Stimulated activated memory B cell treated with anti-CD40 and anti-IgM and Interleukin-4, amounts not matched to agents 10 μg/mL and 1 μg/mL and 100 μg/mL, for 72 hours (primary cell): Measurements from ENCODE around the gene UBAP1.
A peak's percentile ranks its signal among the peaks of the same experiment; 100 is the strongest.
"Not testable (repeated sequence)": the region's sequence is repeated elsewhere in the genome, so short reads cannot be mapped to it uniquely, and the experiment has no call there.

Experiments
- ATAC-seq: fragments of 150-1000 bp; cut with Tn5 transposase; 2 replicates; pipeline ENCODE4 v1.10.0; 2021
- H3K27ac Mint-ChIP-seq: one replicate; pipeline ENCODE4 v1.8.0; 2022; ENCODE audit warnings: mild to moderate bottlenecking, mixed read lengths
- H3K27me3 Mint-ChIP-seq: one replicate; pipeline ENCODE4 v1.8.0; 2022; ENCODE audit warnings: mixed read lengths
- H3K36me3 Mint-ChIP-seq: one replicate; pipeline ENCODE4 v1.8.0; 2022; ENCODE audit warnings: mixed read lengths
- H3K4me1 Mint-ChIP-seq: one replicate; pipeline ENCODE4 v1.8.0; 2022; ENCODE audit warnings: mixed read lengths
- H3K4me3 Mint-ChIP-seq: one replicate; pipeline ENCODE4 v1.8.0; 2022; ENCODE audit warnings: mild to moderate bottlenecking, moderate library complexity, mixed read lengths
- H3K9me3 Mint-ChIP-seq: one replicate; pipeline ENCODE4 v1.8.0; 2022; ENCODE audit warnings: mixed read lengths

The UBAP1 gene

DNA sequence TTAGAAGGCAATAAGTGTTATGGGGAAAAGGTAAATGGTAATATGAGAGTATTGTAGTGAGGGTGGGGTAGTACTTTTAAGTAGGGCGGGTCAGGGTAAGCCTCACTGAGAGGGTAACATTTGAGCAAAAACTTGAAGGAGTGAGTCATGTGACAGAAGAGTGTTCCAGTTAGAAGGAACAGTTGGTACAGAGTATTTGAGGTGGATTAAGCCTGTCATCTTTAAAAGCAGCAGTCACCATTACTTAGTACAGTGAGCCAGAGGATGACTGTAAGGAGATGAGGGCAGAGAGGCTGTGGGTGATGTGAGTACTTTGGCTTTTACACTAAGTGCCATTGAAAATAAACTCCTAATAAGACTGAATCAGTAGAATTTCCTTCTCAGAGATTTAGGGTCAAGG is 54.8 kb downstream of the UBAP1 start:
- no peaks in the 10 kb centered on the region for H3K9me3 Mint-ChIP-seq
- no peak overlapping the region for H3K4me3 Mint-ChIP-seq
- no peak overlapping the region for H3K27ac Mint-ChIP-seq
- no peaks in the 10 kb centered on the region for H3K27me3 Mint-ChIP-seq
- no peak for ATAC-seq
- no peaks in the 10 kb centered on the region for H3K4me1 Mint-ChIP-seq
- H3K36me3 Mint-ChIP-seq = peaks cover 42% of the 10 kb centered on the region

- Mint-ChIP-seq H3K27ac (no peak overlapping the region), H3K36me3 (peaks cover 71% of the 10 kb centered on the region), H3K27me3 (no peaks in the 10 kb centered on the region), H3K9me3 (no peaks in the 10 kb centered on the region), H3K4me1 (peaks cover 7% of the 10 kb centered on the region), H3K4me3 (no peak overlapping the region)
- ATAC-seq = no peak
Observed at GRCh38 chr9:34237836-34238235, 59.0 kb downstream of the UBAP1 start.

GRCh38 chr9:34240006-34240405 is 61.2 kb downstream of the UBAP1 start:
- H3K27me3 Mint-ChIP-seq = no peaks in the 10 kb centered on the region
- ATAC-seq = no peak
- H3K4me1 Mint-ChIP-seq = peaks cover 7% of the 10 kb centered on the region
- H3K36me3 Mint-ChIP-seq = peaks cover 72% of the 10 kb centered on the region
- no peaks in the 10 kb centered on the region for H3K9me3 Mint-ChIP-seq
- no peak overlapping the region for H3K4me3 Mint-ChIP-seq
- H3K27ac Mint-ChIP-seq = no peak overlapping the region

DNA sequence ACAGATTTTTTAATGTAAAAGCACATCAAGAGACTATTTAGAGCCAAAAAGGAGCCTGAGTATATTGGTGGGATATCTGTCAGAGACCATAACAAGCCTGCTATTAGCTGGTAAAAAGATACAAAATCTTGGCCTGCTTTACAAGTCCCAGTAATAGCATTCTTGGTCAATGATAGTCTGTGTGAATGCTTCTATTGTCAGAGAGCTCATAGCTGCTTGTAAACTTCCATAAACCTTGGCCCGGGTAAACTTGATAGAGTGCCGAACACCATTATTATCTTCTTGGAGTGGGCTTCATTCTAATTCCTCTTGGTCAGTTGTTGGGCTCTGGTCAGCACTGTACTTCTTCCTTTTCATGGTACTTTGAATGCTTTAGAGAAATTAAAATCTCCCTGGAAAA is 64.0 kb downstream of the UBAP1 start:
- ATAC-seq = no peak
- H3K27me3 Mint-ChIP-seq = no peaks in the 10 kb centered on the region
- H3K36me3 Mint-ChIP-seq = peaks cover 52% of the 10 kb centered on the region
- H3K4me3 Mint-ChIP-seq = no peak overlapping the region
- peaks cover 7% of the 10 kb centered on the region for H3K4me1 Mint-ChIP-seq
- H3K9me3 Mint-ChIP-seq = no peaks in the 10 kb centered on the region
- no peak overlapping the region for H3K27ac Mint-ChIP-seq

DNA sequence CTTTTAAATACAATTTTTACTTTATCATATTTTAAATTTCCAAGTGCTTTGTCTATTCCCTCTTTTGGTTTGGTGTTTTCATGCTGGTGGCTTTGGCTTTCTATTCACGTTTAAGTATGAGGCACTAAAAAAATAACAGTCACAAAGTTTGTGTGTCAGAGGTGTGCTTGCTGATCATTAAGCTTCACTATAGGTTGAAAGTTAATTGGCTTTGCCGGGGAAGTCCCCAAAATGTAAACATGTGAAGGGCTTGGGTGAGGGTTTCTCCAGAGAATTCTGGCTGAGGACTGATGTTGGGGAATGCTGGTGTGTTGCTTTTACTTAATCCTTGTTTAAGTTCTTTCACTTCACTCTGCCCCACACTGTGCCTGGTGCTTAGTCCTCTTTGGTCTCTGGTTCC is 66.4 kb downstream of the UBAP1 start:
- H3K27ac Mint-ChIP-seq, H3K4me3 Mint-ChIP-seq, H3K9me3 Mint-ChIP-seq, H3K27me3 Mint-ChIP-seq, H3K4me1 Mint-ChIP-seq, ATAC-seq: not testable (repeated sequence)
- H3K36me3 Mint-ChIP-seq = peaks cover 43% of the 10 kb centered on the region

DNA sequence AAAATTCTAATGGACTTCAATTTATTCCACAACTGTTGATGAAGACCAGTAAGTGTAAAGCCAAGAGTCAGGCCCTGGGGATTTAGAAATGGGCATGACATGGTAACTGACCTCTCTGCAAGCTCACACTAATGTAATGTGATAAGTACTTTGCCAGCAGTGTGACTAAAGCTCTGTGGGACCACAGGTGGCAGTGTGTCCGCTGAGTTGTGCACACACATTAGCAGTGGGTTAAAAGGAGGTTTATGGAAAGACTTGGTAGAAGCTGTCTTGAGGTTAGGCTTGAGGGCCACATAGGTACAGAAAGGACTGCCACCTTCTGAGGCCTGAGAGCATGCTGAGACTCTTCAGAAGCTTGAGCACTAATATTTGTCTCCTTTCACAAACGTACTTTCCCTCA is 67.6 kb downstream of the UBAP1 start:
- H3K36me3 Mint-ChIP-seq = peaks cover 44% of the 10 kb centered on the region
- ATAC-seq = no peak
- H3K4me3 Mint-ChIP-seq = no peak overlapping the region
- no peak overlapping the region for H3K27ac Mint-ChIP-seq
- no peaks in the 10 kb centered on the region for H3K27me3 Mint-ChIP-seq
- no peaks in the 10 kb centered on the region for H3K9me3 Mint-ChIP-seq
- no peaks in the 10 kb centered on the region for H3K4me1 Mint-ChIP-seq

DNA sequence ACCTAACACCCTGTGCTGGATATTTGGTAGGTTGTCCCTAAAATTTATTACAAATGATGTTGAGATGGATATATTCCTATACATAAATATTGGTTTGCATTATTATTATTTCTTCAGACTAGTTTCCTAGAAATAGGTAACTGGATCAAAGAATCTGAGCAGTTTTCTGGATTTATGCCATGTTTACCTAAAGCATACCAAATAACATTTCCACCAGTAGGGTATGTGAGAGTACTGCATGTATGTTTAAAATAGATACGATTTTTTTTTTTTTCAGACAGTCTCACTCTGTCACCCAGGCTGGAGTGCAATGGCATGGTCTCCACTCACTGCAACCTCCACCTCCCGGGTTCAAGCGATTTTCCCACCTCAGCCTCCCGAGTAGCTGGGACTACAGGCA is 68.9 kb downstream of the UBAP1 start:
- not testable (repeated sequence) for H3K4me1 Mint-ChIP-seq, ATAC-seq, H3K27ac Mint-ChIP-seq, H3K27me3 Mint-ChIP-seq, H3K9me3 Mint-ChIP-seq, H3K4me3 Mint-ChIP-seq
- H3K36me3 Mint-ChIP-seq = peaks cover 38% of the 10 kb centered on the region

- ATAC-seq = no peak
- no peaks in the 10 kb centered on the region for H3K9me3 Mint-ChIP-seq
- no peak overlapping the region for H3K27ac Mint-ChIP-seq
- H3K4me3 Mint-ChIP-seq = no peak overlapping the region
- H3K36me3 Mint-ChIP-seq = peaks cover 30% of the 10 kb centered on the region
- H3K27me3 Mint-ChIP-seq = no peaks in the 10 kb centered on the region
- H3K4me1 Mint-ChIP-seq = peaks cover 6% of the 10 kb centered on the region
Observed at GRCh38 chr9:34249274-34249673, 70.4 kb downstream of the UBAP1 start.

GRCh38 chr9:34250721-34251120 is 71.9 kb downstream of the UBAP1 start:
- Mint-ChIP-seq H3K27me3 (no peaks in the 10 kb centered on the region), H3K4me3 (no peak overlapping the region), H3K9me3 (no peaks in the 10 kb centered on the region), H3K4me1 (peaks cover 6% of the 10 kb centered on the region), H3K36me3 (peaks cover 33% of the 10 kb centered on the region), H3K27ac (no peak overlapping the region)
- ATAC-seq = no peak

DNA sequence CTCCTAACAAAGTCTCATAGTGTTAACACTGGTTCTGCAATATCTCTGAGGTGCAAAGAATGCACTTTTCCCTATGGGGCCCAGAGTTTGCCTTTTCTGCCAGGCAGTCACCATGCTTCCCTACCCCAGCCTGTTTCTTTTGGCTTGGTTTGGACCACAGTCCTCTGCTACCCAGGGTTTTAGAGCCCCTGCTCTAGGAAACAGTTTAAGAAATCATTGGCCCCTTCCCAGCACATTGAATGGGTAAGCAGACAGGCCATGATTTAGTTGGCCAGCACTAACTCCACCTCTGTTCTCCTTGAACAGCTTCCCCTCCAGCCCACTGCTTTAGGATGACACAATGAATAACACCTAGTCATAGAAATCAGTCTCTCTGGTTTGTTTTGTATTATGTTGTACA is 73.2 kb downstream of the UBAP1 start:
- no peaks in the 10 kb centered on the region for H3K27me3 Mint-ChIP-seq
- ATAC-seq = no peak
- H3K4me3 Mint-ChIP-seq = no peak overlapping the region
- no peak overlapping the region for H3K27ac Mint-ChIP-seq
- no peaks in the 10 kb centered on the region for H3K9me3 Mint-ChIP-seq
- H3K36me3 Mint-ChIP-seq = peaks cover 33% of the 10 kb centered on the region
- H3K4me1 Mint-ChIP-seq = peaks cover 6% of the 10 kb centered on the region

DNA sequence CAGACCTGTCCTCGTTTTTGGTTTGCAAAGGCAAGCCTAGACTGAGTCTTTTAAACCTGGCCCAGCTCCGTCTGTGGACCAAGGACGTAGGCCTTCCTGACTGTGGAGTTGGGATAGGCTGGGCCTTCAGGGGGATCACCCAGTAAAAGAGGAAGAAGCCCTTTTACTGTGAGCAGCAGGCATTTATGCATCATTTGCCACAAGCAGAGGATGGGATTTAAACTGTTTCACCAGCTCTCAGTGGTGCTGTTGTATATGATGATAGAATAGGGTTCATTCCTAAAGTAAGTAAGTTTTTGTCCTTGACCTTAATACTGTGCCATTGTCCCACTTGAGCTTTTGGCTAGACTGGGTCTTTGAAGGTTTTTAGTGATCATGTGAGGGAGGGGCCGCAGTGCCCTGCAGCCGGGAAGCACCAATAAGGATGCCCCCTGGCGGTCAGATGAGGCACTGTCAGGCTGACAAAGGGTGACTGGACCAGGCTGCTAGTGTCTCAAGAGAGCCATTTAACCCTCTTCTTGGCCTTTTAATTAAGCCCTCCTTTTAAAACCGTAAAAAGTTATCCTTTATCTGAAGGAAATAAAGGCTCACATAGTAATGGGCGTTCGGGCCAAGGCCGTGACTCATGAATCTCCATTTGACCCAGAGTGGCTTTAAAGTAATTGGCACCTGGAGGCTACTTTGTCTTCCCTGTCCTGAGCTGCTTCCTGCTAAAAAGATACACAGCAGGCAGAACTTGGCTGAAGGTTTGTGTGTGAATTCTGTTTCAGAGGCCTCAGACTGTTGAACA is 74.0 kb downstream of the UBAP1 start:
- Mint-ChIP-seq H3K4me3 (no peak overlapping the region), H3K27ac (no peak overlapping the region), H3K36me3 (peaks cover 33% of the 10 kb centered on the region), H3K27me3 (no peaks in the 10 kb centered on the region), H3K4me1 (peaks cover 6% of the 10 kb centered on the region), H3K9me3 (no peaks in the 10 kb centered on the region)
- peak; percentile 63 for ATAC-seq

DNA sequence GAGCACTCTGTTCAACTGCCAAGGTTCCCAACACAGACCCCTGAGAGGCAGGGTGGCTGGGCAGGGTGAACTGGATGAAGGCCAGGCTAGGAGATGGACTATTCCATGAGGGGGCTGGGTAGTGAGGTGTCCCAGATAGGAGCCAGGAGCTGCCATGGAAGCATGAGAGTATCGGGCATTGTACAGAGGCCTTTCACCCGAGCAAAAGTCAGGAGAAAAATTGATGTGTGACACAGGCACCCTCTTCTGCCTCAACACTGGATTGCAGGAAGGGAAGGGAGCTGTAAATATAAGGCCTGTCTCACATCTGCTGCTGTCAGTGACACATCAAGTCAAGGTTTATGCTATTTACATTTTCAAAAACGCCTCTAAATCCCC is 74.6 kb downstream of the UBAP1 start:
- Mint-ChIP-seq H3K4me3 (no peak overlapping the region), H3K4me1 (peaks cover 6% of the 10 kb centered on the region), H3K9me3 (no peaks in the 10 kb centered on the region), H3K36me3 (peaks cover 33% of the 10 kb centered on the region), H3K27me3 (no peaks in the 10 kb centered on the region), H3K27ac (no peak overlapping the region)
- no peak for ATAC-seq

DNA sequence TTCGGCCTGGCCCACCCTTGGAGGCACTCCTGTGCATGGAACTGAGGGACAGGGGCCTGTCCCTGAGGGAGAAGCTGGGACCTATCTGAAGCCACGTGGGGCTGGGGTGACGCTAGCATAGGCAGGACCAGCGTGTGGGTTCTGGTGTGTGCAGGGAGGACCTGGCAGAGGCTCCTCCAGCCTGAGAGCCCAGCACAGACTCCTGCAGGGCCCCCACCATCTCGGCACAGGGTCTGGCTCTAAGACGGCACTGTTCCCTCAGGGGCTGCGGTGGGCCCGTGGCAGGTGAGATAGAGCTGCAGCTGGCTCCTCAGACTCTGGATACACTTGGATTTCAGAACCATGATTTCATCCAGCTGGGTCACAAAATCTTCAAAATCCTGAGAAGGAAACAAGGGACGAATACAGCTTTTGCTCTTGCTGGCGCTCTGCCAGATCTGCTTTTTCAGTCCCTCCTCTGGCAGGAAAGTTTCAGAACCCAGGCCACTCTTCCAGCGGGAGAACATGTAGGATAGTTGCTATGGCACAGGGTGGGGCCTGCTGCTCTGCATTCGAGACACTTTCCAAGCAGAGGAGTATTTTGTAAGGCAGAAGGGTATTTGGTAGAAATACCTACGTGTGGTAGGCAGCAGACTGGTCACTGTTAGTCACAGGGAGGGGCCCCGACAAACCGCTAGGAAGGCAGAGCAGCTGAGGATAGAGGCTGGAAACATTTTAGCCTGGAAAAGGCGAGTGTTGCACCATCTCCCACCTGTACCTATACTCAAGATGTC is 75.5 kb downstream of the UBAP1 start:
- peaks cover 37% of the 10 kb centered on the region for H3K36me3 Mint-ChIP-seq
- peaks cover 6% of the 10 kb centered on the region for H3K4me1 Mint-ChIP-seq
- H3K27me3 Mint-ChIP-seq = no peaks in the 10 kb centered on the region
- no peaks in the 10 kb centered on the region for H3K9me3 Mint-ChIP-seq
- H3K27ac Mint-ChIP-seq = no peak overlapping the region
- H3K4me3 Mint-ChIP-seq = no peak overlapping the region
- no peak for ATAC-seq

DNA sequence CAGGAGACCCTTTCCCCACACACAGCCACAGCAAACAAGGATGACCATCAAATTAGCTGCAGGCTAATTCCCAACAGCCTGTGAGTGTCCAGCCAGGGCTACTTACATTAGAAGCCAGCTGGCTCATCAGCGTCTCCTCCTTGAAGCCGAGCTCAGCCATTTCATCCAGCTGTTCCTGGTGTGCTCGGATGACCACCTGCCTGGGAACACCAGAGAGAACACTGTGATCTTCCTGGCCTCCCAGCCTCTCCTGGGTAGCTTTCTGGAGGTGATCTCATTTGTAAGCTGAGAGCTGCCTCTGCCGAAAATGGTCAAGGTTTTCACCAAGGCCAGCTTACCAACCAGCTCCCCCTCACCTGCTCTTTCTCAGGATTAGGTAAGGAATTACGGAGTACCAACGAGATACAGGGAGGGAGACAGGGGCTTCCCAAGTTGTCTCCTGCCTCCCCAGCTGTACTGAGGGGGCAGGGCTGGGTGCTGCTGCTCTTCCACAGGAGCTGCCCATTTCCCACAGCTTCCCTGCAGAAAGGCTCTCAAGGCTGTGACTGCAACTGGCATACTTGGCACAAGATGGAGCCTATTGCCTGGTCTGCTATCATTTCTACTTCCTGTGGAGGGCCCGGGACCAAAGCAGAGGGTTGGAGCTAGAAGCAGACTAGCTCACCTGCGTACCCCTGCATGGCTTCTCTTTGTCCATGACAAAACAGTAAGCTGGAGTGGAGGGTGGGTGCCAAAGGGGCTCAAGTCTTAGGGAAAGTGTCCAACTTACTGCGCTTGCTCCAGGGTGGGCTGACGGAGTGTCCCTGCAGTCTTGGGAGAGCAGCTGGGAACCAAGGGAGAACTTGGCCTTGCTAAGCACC is 76.4 kb downstream of the UBAP1 start:
- Mint-ChIP-seq H3K27me3 (no peaks in the 10 kb centered on the region), H3K9me3 (no peaks in the 10 kb centered on the region), H3K27ac (no peak overlapping the region), H3K36me3 (peaks cover 31% of the 10 kb centered on the region), H3K4me3 (no peak overlapping the region), H3K4me1 (peaks cover 6% of the 10 kb centered on the region)
- ATAC-seq = no peak

GRCh38 chr9:34256104-34256503 is 77.3 kb downstream of the UBAP1 start:
- Mint-ChIP-seq H3K27ac (no peak overlapping the region), H3K9me3 (no peaks in the 10 kb centered on the region), H3K27me3 (no peaks in the 10 kb centered on the region), H3K36me3 (peaks cover 25% of the 10 kb centered on the region), H3K4me1 (peaks cover 6% of the 10 kb centered on the region), H3K4me3 (no peak overlapping the region)
- ATAC-seq = no peak
